OCI-LY1 (cell line): ENCODE data around the gene ARL6IP4.

Experiments used
- H2AFZ ChIP-seq: fragments of 200-600 bp; sonication (generic), shearing (Covaris generic); 2 replicates; pipeline ENCODE4 v1.6.0; 2014; ENCODE audit warnings: antibody characterized with exemption, mild to moderate bottlenecking, low read length
- H3F3A ChIP-seq: fragments of 200-600 bp; sonication (generic), shearing (Covaris generic); 2 replicates; pipeline ENCODE4 v1.6.0; 2014; ENCODE audit warnings: mild to moderate bottlenecking, antibody characterized with exemption, low read length, moderate library complexity; ENCODE audit not compliant: insufficient read depth
- H3K27ac ChIP-seq: fragments of 200-600 bp; sonication (generic); 2 replicates; pipeline ENCODE4 v1.5.1; 2014; ENCODE audit warnings: low read length, mixed run types, mild to moderate bottlenecking, low read depth; ENCODE audit not compliant: poor library complexity, severe bottlenecking
- H3K27me3 ChIP-seq: fragments of 200-600 bp; sonication (generic); 2 replicates; pipeline ENCODE4 v1.6.0; 2014; ENCODE audit warnings: antibody characterized with exemption, mild to moderate bottlenecking, low read length, moderate library complexity; ENCODE audit not compliant: insufficient read depth
- H3K36me3 ChIP-seq: fragments of 200-600 bp; sonication (generic); 2 replicates; pipeline ENCODE4 v1.6.1; 2014; ENCODE audit warnings: mild to moderate bottlenecking, antibody characterized with exemption, low read length, moderate library complexity, mixed read lengths; ENCODE audit not compliant: insufficient read depth
- H3K4me1 ChIP-seq: fragments of 200-600 bp; sonication (generic); 2 replicates; pipeline ENCODE4 v1.5.1; 2014; ENCODE audit warnings: mild to moderate bottlenecking, low read length, moderate library complexity; ENCODE audit not compliant: insufficient read depth, severe bottlenecking
- H3K4me2 ChIP-seq: fragments of 200-600 bp; sonication (generic), shearing (Covaris generic); 2 replicates; pipeline ENCODE4 v1.6.1; 2014; ENCODE audit warnings: low read length
- H3K4me3 ChIP-seq: fragments of 200-600 bp; sonication (generic); 2 replicates; pipeline ENCODE4 v1.5.1; 2014; ENCODE audit warnings: low read length, low read depth, mild to moderate bottlenecking, mixed read lengths; ENCODE audit not compliant: poor library complexity, severe bottlenecking
- H3K79me2 ChIP-seq: fragments of 200-600 bp; shearing (Covaris generic); 2 replicates; pipeline ENCODE4 v1.6.1; 2016; ENCODE audit warnings: mixed run types, low read length, mixed read lengths; ENCODE audit not compliant: insufficient read depth
- H3K9ac ChIP-seq: fragments of 200-600 bp; sonication (generic), shearing (Covaris generic); 2 replicates; pipeline ENCODE4 v1.6.1; 2014; ENCODE audit warnings: mild to moderate bottlenecking, low read length, mixed read lengths
- H3K9me2 ChIP-seq: fragments of 200-600 bp; sonication (generic), shearing (Covaris generic); 2 replicates; pipeline ENCODE4 v1.6.1; 2014; ENCODE audit warnings: low read depth, mild to moderate bottlenecking, low read length, mixed read lengths
- H3K9me3 ChIP-seq: fragments of 200-600 bp; shearing (Covaris generic); 2 replicates; pipeline ENCODE4 v1.6.1; 2014; ENCODE audit warnings: low read length, mixed read lengths
- H4K20me1 ChIP-seq: fragments of 200-600 bp; sonication (generic), shearing (Covaris generic); 2 replicates; pipeline ENCODE4 v1.6.0; 2016; ENCODE audit warnings: mild to moderate bottlenecking, low read length; ENCODE audit not compliant: insufficient read depth
- CTCF ChIP-seq: fragments of 200-600 bp; sonication (generic), shearing (Covaris generic); IDR thresholded peaks from 2 replicates; pipeline ENCODE4 v1.5.1; 2017; ENCODE audit warnings: mild to moderate bottlenecking, antibody characterized with exemption, low read length, moderate library complexity, mixed read lengths
- EZH2 ChIP-seq: fragments of 200-600 bp; sonication (generic), shearing (Covaris generic); IDR thresholded peaks from 2 replicates; pipeline ENCODE4 v1.8.0; 2017; ENCODE audit warnings: borderline replicate concordance, mixed run types, mild to moderate bottlenecking, antibody characterized with exemption, low read length, moderate library complexity, mixed read lengths

The ARL6IP4 gene

GRCh38 chr12:122979001-122979907 is 1.2 kb upstream of the ARL6IP4 start:
- TF ChIP-seq CTCF (no peak), EZH2 (no peak)
- Histone ChIP-seq H3K4me2 (peak overlapping the region; percentile 71), H3K9ac (peak overlapping the region; percentile 89; the same call in 1 of the 2 replicates), H3K27ac (peak overlapping the region; percentile 47), H3K4me3 (peak overlapping the region; percentile 89), H3K9me2 (no peaks in the 10 kb centered on the region), H3K4me1 (peaks cover 54% of the 10 kb centered on the region), H3F3A (no peaks in the 10 kb centered on the region), H3K36me3 (peaks cover 56% of the 10 kb centered on the region), H3K27me3 (no peaks in the 10 kb centered on the region), H2AFZ (no peak overlapping the region), H3K79me2 (no peaks in the 10 kb centered on the region), H3K9me3 (no peaks in the 10 kb centered on the region), H4K20me1 (no peaks in the 10 kb centered on the region)

GRCh38 chr12:122979908-122980182 is 636 bp upstream of the ARL6IP4 start:
- H3K79me2 ChIP-seq, result no peaks in the 10 kb centered on the region

GRCh38 chr12:122981036-122981471 is 573 bp downstream of the ARL6IP4 start:
- Histone ChIP-seq H3K36me3 (peaks cover 74% of the 10 kb centered on the region), H3K79me2 (no peaks in the 10 kb centered on the region), H2AFZ (no peak overlapping the region)

More at GRCh38 chr12:122979908-122980182, 636 bp upstream of the ARL6IP4 start:
- Histone ChIP-seq H3K4me3 (peak overlapping the region; percentile 89), H3K27me3 (no peaks in the 10 kb centered on the region), H3K9me2 (no peaks in the 10 kb centered on the region), H3K9ac (peak overlapping the region; percentile 89), H4K20me1 (no peaks in the 10 kb centered on the region), H3K4me2 (peak overlapping the region; percentile 71), H3K27ac (peak overlapping the region; percentile 47), H3F3A (0 out of 2 replicates have a peak, but pooled peaks cover under 1% of the 10 kb centered on the region), H3K9me3 (no peaks in the 10 kb centered on the region), H3K36me3 (peaks cover 62% of the 10 kb centered on the region), H3K4me1 (peaks cover 60% of the 10 kb centered on the region), H2AFZ (no peak overlapping the region)
- no peak for TF ChIP-seq CTCF
- TF ChIP-seq EZH2, result no peak

More at GRCh38 chr12:122981036-122981471, 573 bp downstream of the ARL6IP4 start:
- Histone ChIP-seq H3K27me3 (no peaks in the 10 kb centered on the region), H3K4me2 (peak overlapping the region; percentile 71), H4K20me1 (no peaks in the 10 kb centered on the region), H3K9me2 (no peaks in the 10 kb centered on the region), H3K4me3 (peak overlapping the region; percentile 89), H3K9ac (peak overlapping the region; percentile 89), H3F3A (0 out of 2 replicates have a peak, but pooled peaks cover 6% of the 10 kb centered on the region), H3K27ac (peak overlapping the region; percentile 69), H3K9me3 (no peaks in the 10 kb centered on the region), H3K4me1 (peaks cover 62% of the 10 kb centered on the region)
- TF ChIP-seq EZH2 (no peak), CTCF (no peak)
